CD4-positive, alpha-beta T cell treated with Interleukin-2 at 100 ng/mL for 4 hours (primary cell): ENCODE measurements around the gene ZDHHC22.
A peak's percentile ranks its signal among the peaks of the same experiment; 100 is the strongest.

Experiments
- DNase-seq: peaks from one replicate; pipeline ENCODE4 v3.0.0-alpha.2; 2020; ENCODE audit warnings: low spot score

Gene ZDHHC22

GRCh38 chr14:77125823-77126325, 15.7 kb downstream of the ZDHHC22 start:
- no peak for DNase-seq

- DNase-seq = no peak
Measured at GRCh38 chr14:77125281-77125801, 16.2 kb downstream of the ZDHHC22 start.

- DNase-seq = peak; percentile 56
Measured at GRCh38 chr14:77124345-77125280, 17.0 kb downstream of the ZDHHC22 start.

- DNase-seq = no peak
Measured at GRCh38 chr14:77123381-77124325, 17.9 kb downstream of the ZDHHC22 start.

- DNase-seq = no peak
Measured at GRCh38 chr14:77122526-77123125, 19.0 kb downstream of the ZDHHC22 start.

GRCh38 chr14:77120771-77121743, 20.5 kb downstream of the ZDHHC22 start:
- peak; percentile 36 for DNase-seq

GRCh38 chr14:77119851-77120250, 21.7 kb downstream of the ZDHHC22 start:
- peak; percentile 14 for DNase-seq

- DNase-seq = no peak
Measured at GRCh38 chr14:77116172-77116817, 25.3 kb downstream of the ZDHHC22 start.

- DNase-seq = no peak
Measured at GRCh38 chr14:77114609-77115008, 27.0 kb downstream of the ZDHHC22 start.

GRCh38 chr14:77113644-77114043, 27.9 kb downstream of the ZDHHC22 start:
- no peak for DNase-seq

- DNase-seq = no peak
Measured at GRCh38 chr14:77111021-77111420, 30.6 kb downstream of the ZDHHC22 start.

- DNase-seq = no peak
Measured at GRCh38 chr14:77110286-77110685, 31.3 kb downstream of the ZDHHC22 start.

GRCh38 chr14:77109656-77110055, 31.9 kb downstream of the ZDHHC22 start:
- no peak for DNase-seq

- DNase-seq = no peak
Measured at GRCh38 chr14:77108753-77109152, 32.8 kb downstream of the ZDHHC22 start.

GRCh38 chr14:77107228-77107627, 34.4 kb downstream of the ZDHHC22 start:
- no peak for DNase-seq

GRCh38 chr14:77106666-77107065, 34.9 kb downstream of the ZDHHC22 start:
- DNase-seq = no peak

- no peak for DNase-seq
Measured at GRCh38 chr14:77105145-77105939, 36.2 kb downstream of the ZDHHC22 start.

- DNase-seq = no peak
Measured at GRCh38 chr14:77104393-77104792, 37.2 kb downstream of the ZDHHC22 start.

GRCh38 chr14:77103951-77104350, 37.6 kb downstream of the ZDHHC22 start:
- DNase-seq = no peak
